Activated CD4-positive, alpha-beta memory T cell treated with anti-CD3 and anti-CD28 coated beads for 36 hours (primary cell): ENCODE data around the gene ITIH3. TPM values are rescaled to one million over a fixed set of nuclear protein-coding genes. Genes with fewer than 3 reads are reported as not detected.

Source experiments
- CTCF ChIA-PET: fragments of 350-600 bp; sonication (Branson Sonifier 250); formaldehyde crosslinking; loops from one replicate; lab custom pipeline; 2021; ENCODE audit warnings: antibody characterized with exemption, inconsistent platforms; lab: Charles Lee
- POLR2A ChIA-PET: fragments of 350-600 bp; sonication (Branson Sonifier 250); formaldehyde crosslinking; loops from one replicate; lab custom pipeline; 2021; ENCODE audit warnings: antibody characterized with exemption; lab: Charles Lee
- DNase-seq: peaks from one replicate; pipeline ENCODE4 v3.0.0-alpha.2; 2020
- H3K27ac Mint-ChIP-seq: one replicate; pipeline ENCODE4 v1.8.0; 2021; ENCODE audit warnings: mixed read lengths
- H3K27me3 Mint-ChIP-seq: one replicate; pipeline ENCODE4 v1.8.0; 2021; ENCODE audit warnings: mixed read lengths
- H3K36me3 Mint-ChIP-seq: one replicate; pipeline ENCODE4 v1.8.0; 2021; ENCODE audit warnings: mixed read lengths
- H3K4me1 Mint-ChIP-seq: one replicate; pipeline ENCODE4 v1.8.0; 2021; ENCODE audit warnings: low read depth, mixed read lengths
- H3K4me3 Mint-ChIP-seq: one replicate; pipeline ENCODE4 v1.8.0; 2021; ENCODE audit warnings: mild to moderate bottlenecking, mixed read lengths
- H3K9me3 Mint-ChIP-seq: one replicate; pipeline ENCODE4 v1.8.0; 2021; ENCODE audit warnings: mixed read lengths
- intact Hi-C: fragments of 100-400 bp; cut with micrococcal nuclease; formaldehyde crosslinking; loops from one replicate; pipeline ENCODE4 v1.15.1; 2023
- total RNA-seq, 2 experiments: library from RNA; stranded (reverse); gene quantifications; one replicate each; pipeline ENCODE4 v1.2.3, GENCODE V29; 2021

Gene ITIH3
- total RNA-seq, 2 experiments from 2014 or later = not detected

DNA sequence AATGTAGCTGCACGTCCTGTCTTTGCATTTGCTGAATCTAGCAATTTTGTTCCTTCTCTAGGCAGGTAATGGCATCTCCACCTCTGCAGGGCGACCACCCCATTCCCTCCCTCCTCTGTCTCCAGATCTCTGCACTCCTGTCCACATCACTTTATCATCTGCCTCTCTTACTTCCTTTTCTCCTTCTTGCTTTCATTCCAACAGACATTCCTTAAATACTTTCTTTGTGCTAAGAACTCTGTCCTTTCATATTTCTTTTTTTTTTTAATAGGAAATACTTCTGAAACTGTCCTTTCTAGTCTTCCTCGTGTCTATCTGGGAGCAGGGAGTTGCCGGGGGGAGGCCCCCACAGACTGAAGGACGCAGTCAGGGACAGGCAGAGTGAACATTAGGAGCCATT lies 7.2 kb downstream of the ITIH3 start:
- H3K27ac Mint-ChIP-seq = no peak overlapping the region
- ChIA-PET CTCF (no interaction called here), POLR2A (no interaction called here)
- H3K27me3 Mint-ChIP-seq = no peaks in the 10 kb centered on the region
- intact Hi-C loops = no loop called here
- no peaks in the 10 kb centered on the region for H3K9me3 Mint-ChIP-seq
- DNase-seq = no peak
- H3K4me3 Mint-ChIP-seq = no peak overlapping the region
- H3K36me3 Mint-ChIP-seq = no peaks in the 10 kb centered on the region
- no peaks in the 10 kb centered on the region for H3K4me1 Mint-ChIP-seq

DNA sequence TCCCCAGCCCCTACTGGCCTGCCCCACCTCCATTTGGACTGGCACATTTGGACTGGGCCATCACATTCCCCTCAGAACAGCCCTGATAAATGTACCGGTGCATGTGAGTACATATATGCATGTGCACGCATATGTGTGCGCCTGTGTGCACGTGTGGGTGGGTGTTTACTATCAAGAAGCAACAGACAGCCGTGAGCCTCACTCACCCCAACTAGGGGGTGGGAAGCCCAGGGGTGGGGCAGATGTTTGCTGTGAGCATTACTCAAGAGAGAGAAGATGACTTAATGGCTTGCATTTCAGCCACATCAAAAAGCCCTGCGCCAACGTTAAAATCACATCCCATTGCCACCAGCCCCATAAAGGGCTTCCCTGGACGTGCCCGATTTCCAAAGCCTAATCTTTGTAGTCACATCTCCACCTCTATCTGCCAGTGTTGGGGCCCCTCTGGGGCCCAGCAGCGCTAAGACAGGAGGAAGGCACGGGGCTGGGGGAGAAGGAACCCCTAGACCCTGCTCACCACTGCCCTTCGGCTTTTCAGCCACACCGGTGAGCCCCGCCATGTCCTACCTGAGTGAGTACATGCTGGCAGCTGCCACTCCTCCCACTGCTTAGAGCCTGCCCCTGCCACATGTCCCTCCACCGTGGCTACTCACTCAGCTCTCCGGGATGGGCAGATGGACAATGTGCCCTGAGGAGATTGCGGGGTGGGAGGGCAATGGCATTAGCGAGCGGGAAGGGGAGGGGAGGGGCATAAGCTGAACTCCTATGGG lies 10.9 kb downstream of the ITIH3 start:
- no peaks in the 10 kb centered on the region for H3K4me1 Mint-ChIP-seq
- POLR2A ChIA-PET = no interaction called here

DNA sequence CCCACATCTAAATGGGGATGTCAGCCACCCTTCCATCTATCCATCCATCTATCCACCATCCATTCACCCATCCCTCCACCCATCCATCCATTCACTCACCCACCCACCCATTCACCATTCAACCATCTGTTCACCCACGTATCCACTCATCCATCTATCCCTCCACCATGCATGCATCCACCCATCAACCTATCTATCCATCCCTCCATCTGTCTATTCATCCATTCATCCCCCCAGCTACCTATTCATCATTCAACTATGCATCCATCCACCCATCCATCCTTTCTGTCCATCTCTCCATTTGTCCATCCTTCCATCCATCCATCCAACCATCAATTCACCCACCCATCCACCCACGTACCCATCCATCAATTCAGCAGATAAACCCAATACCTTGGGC lies 14.6 kb downstream of the ITIH3 start:
- Mint-ChIP-seq H3K4me3 (no peak overlapping the region), H3K27ac (no peak overlapping the region), H3K27me3 (no peaks in the 10 kb centered on the region), H3K36me3 (no peaks in the 10 kb centered on the region), H3K4me1 (no peaks in the 10 kb centered on the region), H3K9me3 (no peaks in the 10 kb centered on the region)
- POLR2A ChIA-PET = no interaction called here
- DNase-seq = no peak
- CTCF ChIA-PET = interaction anchor here (0.8 to 1.0 kb wide), 2 partner anchors 11 to 12 kb away, joined by 3 to 4 read pairs; no protein-coding TSS in a partner anchor
- intact Hi-C loops = no loop called here

More for the DNA sequence above, 10.9 kb downstream of the ITIH3 start:
- DNase-seq = no peak
- Mint-ChIP-seq H3K27ac (no peak overlapping the region), H3K27me3 (no peaks in the 10 kb centered on the region), H3K36me3 (no peaks in the 10 kb centered on the region), H3K4me3 (no peak overlapping the region), H3K9me3 (no peaks in the 10 kb centered on the region)
- CTCF ChIA-PET = no interaction called here
- intact Hi-C loops = no loop called here

DNA sequence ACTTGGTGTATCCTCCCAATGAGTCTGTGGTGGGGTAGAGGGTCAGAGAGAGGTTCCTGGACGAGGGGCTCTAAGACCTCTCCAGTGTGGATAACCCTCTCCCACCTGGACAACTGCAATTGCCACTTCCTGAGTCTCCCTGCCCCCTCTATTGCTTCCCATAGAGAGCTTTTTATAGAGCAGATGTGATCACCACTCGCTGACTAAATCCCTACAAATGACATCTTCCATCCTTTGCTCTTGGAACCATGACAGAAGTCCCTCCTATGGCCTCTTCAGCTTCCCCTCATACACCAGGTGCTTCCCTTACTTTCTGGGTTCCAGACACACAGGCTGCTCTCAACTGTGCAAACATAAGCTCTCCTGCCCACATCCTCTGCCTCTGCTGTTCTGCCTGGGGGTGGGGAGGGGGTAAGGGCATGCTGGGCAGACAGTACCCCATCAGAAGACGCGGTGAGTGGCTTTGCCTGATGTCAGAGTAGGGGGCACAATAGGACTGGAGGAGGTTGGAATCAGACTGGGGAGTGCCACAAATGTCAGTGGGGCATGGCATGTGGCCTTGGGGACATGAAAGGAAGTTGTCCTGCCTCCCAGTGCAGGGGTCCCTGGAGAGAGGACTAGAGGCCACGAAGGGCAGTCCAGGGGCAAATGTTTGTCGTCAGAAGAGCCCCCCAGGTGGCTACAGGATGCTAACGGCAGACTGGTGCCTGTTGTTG lies 15.2 kb downstream of the ITIH3 start:
- H3K36me3 Mint-ChIP-seq = no peaks in the 10 kb centered on the region
- H3K4me1 Mint-ChIP-seq = no peaks in the 10 kb centered on the region
- no peaks in the 10 kb centered on the region for H3K27me3 Mint-ChIP-seq
- POLR2A ChIA-PET = no interaction called here
- H3K27ac Mint-ChIP-seq = no peak overlapping the region
- H3K9me3 Mint-ChIP-seq = no peaks in the 10 kb centered on the region
- DNase-seq = no peak
- CTCF ChIA-PET = no interaction called here
- intact Hi-C loops = no loop called here
- H3K4me3 Mint-ChIP-seq = no peak overlapping the region

DNA sequence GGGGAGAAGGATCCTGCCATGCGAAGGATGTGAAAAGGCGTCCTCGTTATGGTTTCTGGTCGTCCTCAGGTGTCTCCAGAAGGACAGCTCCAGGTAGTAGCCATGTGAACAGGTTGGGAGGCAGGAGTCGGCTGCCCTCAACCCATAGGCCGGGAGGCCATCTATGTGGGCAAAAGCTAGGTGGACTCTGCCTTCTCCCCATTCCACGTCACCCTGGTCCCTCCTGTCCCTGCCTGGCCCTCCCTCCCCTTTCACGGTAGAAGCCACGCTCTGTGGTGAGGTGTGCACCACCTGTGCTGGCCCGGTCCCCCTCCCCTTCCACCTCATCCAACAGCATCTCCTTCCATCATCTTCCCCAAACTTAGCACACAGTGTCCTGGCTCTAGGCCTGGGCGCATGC lies 16.3 kb downstream of the ITIH3 start:
- intact Hi-C loops = no loop called here
- H3K9me3 Mint-ChIP-seq = no peaks in the 10 kb centered on the region
- ChIA-PET POLR2A (no interaction called here), CTCF (interaction anchor here (2.6 kb wide), 1 partner anchor 10 kb away, joined by 12 read pairs; no protein-coding TSS in a partner anchor)
- no peaks in the 10 kb centered on the region for H3K27me3 Mint-ChIP-seq
- DNase-seq = no peak
- H3K36me3 Mint-ChIP-seq = no peaks in the 10 kb centered on the region
- H3K27ac Mint-ChIP-seq = no peak overlapping the region
- H3K4me3 Mint-ChIP-seq = no peak overlapping the region
- no peaks in the 10 kb centered on the region for H3K4me1 Mint-ChIP-seq

GRCh38 chr3:52811452-52812011 lies 16.9 kb downstream of the ITIH3 start:
- CTCF ChIA-PET = interaction anchor here (2.6 kb wide), 1 partner anchor 9 kb away, joined by 12 read pairs; no protein-coding TSS in a partner anchor
- no peaks in the 10 kb centered on the region for H3K4me1 Mint-ChIP-seq
- H3K9me3 Mint-ChIP-seq = no peaks in the 10 kb centered on the region
- POLR2A ChIA-PET = no interaction called here
- no peak for DNase-seq
- H3K27me3 Mint-ChIP-seq = no peaks in the 10 kb centered on the region
- H3K4me3 Mint-ChIP-seq = no peak overlapping the region
- intact Hi-C loops = no loop called here
- no peak overlapping the region for H3K27ac Mint-ChIP-seq
- no peaks in the 10 kb centered on the region for H3K36me3 Mint-ChIP-seq

DNA sequence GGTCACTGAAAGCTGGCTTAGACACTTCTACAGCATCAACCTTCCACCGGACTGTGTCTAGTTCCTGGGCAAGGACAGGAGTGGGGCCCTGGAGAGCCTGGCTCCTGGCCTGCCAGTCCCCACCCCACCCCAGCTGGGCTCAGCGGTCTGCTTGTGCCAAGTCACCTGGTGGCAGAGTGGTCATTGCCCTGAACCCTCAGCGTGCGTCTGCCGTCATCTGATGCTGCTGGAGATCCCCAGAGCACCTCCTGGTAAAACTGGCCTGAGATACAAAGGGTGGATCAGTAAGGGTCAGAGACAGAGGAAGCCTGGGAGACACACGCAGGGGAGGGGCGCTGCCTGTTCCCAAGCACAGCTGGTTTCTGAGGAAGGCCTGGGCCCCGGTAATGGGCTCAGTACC lies 19.2 kb downstream of the ITIH3 start:
- Mint-ChIP-seq H3K27ac (no peak overlapping the region), H3K4me1 (no peaks in the 10 kb centered on the region), H3K36me3 (no peaks in the 10 kb centered on the region), H3K9me3 (no peaks in the 10 kb centered on the region), H3K27me3 (no peaks in the 10 kb centered on the region), H3K4me3 (no peak overlapping the region)
- DNase-seq = no peak
- CTCF ChIA-PET = no interaction called here
- intact Hi-C loops = no loop called here
- POLR2A ChIA-PET = no interaction called here

GRCh38 chr3:52816199-52816598 lies 21.6 kb downstream of the ITIH3 start:
- POLR2A ChIA-PET = no interaction called here
- Mint-ChIP-seq H3K4me1 (no peaks in the 10 kb centered on the region), H3K4me3 (no peak overlapping the region), H3K9me3 (no peaks in the 10 kb centered on the region), H3K27ac (no peak overlapping the region), H3K36me3 (no peaks in the 10 kb centered on the region), H3K27me3 (no peaks in the 10 kb centered on the region)
- CTCF ChIA-PET = no interaction called here
- intact Hi-C loops = no loop called here
- DNase-seq = no peak

GRCh38 chr3:52816654-52817053 lies 22.1 kb downstream of the ITIH3 start:
- no peaks in the 10 kb centered on the region for H3K36me3 Mint-ChIP-seq
- DNase-seq = no peak
- intact Hi-C loops = no loop called here
- no peaks in the 10 kb centered on the region for H3K27me3 Mint-ChIP-seq
- POLR2A ChIA-PET = no interaction called here
- H3K4me1 Mint-ChIP-seq = no peaks in the 10 kb centered on the region
- no peaks in the 10 kb centered on the region for H3K9me3 Mint-ChIP-seq
- H3K4me3 Mint-ChIP-seq = no peak overlapping the region
- no peak overlapping the region for H3K27ac Mint-ChIP-seq
- CTCF ChIA-PET = no interaction called here

- Mint-ChIP-seq H3K4me3 (no peak overlapping the region), H3K27me3 (no peaks in the 10 kb centered on the region), H3K4me1 (no peaks in the 10 kb centered on the region), H3K36me3 (no peaks in the 10 kb centered on the region), H3K9me3 (no peaks in the 10 kb centered on the region), H3K27ac (no peak overlapping the region)
- intact Hi-C loops = no loop called here
- DNase-seq = no peak
- POLR2A ChIA-PET = no interaction called here
- CTCF ChIA-PET = no interaction called here
Measured at GRCh38 chr3:52817221-52817620, 22.6 kb downstream of the ITIH3 start.

DNA sequence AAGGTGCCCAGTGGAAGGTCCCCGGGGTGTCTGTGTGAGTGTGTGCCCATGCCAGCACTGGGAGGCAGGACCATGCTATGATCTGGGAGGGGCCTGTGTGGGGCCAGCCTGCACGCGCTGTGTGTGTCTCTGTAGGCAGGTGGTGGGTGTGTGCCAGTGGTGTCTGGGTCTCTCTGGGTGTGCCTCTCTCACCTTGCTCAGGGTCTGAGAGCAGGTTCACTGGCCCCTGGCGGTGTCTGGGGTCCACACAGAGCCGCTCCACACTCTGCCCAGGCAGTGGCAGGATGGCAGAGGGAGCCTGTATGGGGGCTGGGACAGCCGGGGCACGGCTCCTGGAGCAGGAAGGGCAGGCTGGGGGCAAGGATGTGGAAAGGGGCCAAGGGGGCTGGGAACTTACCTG lies 23.3 kb downstream of the ITIH3 start:
- ChIA-PET CTCF (no interaction called here), POLR2A (no interaction called here)
- Mint-ChIP-seq H3K9me3 (no peaks in the 10 kb centered on the region), H3K27me3 (no peaks in the 10 kb centered on the region), H3K4me3 (no peak overlapping the region), H3K27ac (no peak overlapping the region), H3K36me3 (no peaks in the 10 kb centered on the region), H3K4me1 (no peaks in the 10 kb centered on the region)
- intact Hi-C loops = no loop called here
- DNase-seq = no peak

GRCh38 chr3:52819936-52820335 lies 25.3 kb downstream of the ITIH3 start:
- CTCF ChIA-PET = interaction anchor here (1.5 to 1.8 kb wide), 3 partner anchors 8 to 31 kb away, joined by 3 to 12 read pairs (median 12); no protein-coding TSS in a partner anchor
- no peak overlapping the region for H3K4me3 Mint-ChIP-seq
- intact Hi-C loops = no loop called here
- no peak overlapping the region for H3K27ac Mint-ChIP-seq
- no peaks in the 10 kb centered on the region for H3K9me3 Mint-ChIP-seq
- POLR2A ChIA-PET = no interaction called here
- DNase-seq = no peak
- H3K4me1 Mint-ChIP-seq = no peaks in the 10 kb centered on the region
- no peaks in the 10 kb centered on the region for H3K27me3 Mint-ChIP-seq
- H3K36me3 Mint-ChIP-seq = no peaks in the 10 kb centered on the region
